GM10847 (cell line): ENCODE results near the gene RUSC1.
A peak's percentile ranks its signal among the peaks of the same experiment; 100 is the strongest.

Source experiments
- POLR2A ChIP-seq: IDR thresholded peaks from 2 replicates; pipeline ENCODE4 v1.6.1; 2011; ENCODE audit not compliant: insufficient read length; ENCODE audit errors: extremely low read depth

RUSC1 gene

GRCh38 chr1:155308493-155309422 is 11.9 kb upstream of the RUSC1 start, which contains the start of gene FDPS:
Gene FDPS (plus strand): TSS chr1:155308866. CDS start chr1:155309790, 924 bp downstream.
- peak; percentile 86 for TF ChIP-seq POLR2A

- TF ChIP-seq POLR2A: no peak
Measured at GRCh38 chr1:155309423-155310021, 11.2 kb upstream of the RUSC1 start.

- no peak for TF ChIP-seq POLR2A
Measured at GRCh38 chr1:155313261-155313660, 7.4 kb upstream of the RUSC1 start.

- no peak for TF ChIP-seq POLR2A
Measured at GRCh38 chr1:155316922-155317321, 3.8 kb upstream of the RUSC1 start.

- no peak for TF ChIP-seq POLR2A
Measured at GRCh38 chr1:155318082-155318481, 2.6 kb upstream of the RUSC1 start.

- no peak for TF ChIP-seq POLR2A
Measured at GRCh38 chr1:155319536-155319935, 1.2 kb upstream of the RUSC1 start.

GRCh38 chr1:155320252-155320651 is 442 bp upstream of the RUSC1 start:
- TF ChIP-seq POLR2A: no peak

- TF ChIP-seq POLR2A: no peak
Measured at GRCh38 chr1:155321639-155322503, 1.2 kb downstream of the RUSC1 start.

GRCh38 chr1:155322571-155322952 is 1.9 kb downstream of the RUSC1 start:
- TF ChIP-seq POLR2A: no peak

- no peak for TF ChIP-seq POLR2A
Measured at GRCh38 chr1:155322953-155323728, 2.4 kb downstream of the RUSC1 start.

- no peak for TF ChIP-seq POLR2A
Measured at GRCh38 chr1:155323729-155324036, 3.0 kb downstream of the RUSC1 start.

- TF ChIP-seq POLR2A: peak; percentile 63
Measured at GRCh38 chr1:155324037-155324716, 3.5 kb downstream of the RUSC1 start.

- no peak for TF ChIP-seq POLR2A
Measured at GRCh38 chr1:155324717-155325602, 4.3 kb downstream of the RUSC1 start.

- no peak for TF ChIP-seq POLR2A
Measured at GRCh38 chr1:155325603-155325893, 4.9 kb downstream of the RUSC1 start.
